ENCODE results near the gene EBPL.
"Not testable (repeated sequence)": the region's sequence is repeated elsewhere in the genome, so short reads cannot be mapped to it uniquely, and the experiment has no call there.

EBPL gene

DNA sequence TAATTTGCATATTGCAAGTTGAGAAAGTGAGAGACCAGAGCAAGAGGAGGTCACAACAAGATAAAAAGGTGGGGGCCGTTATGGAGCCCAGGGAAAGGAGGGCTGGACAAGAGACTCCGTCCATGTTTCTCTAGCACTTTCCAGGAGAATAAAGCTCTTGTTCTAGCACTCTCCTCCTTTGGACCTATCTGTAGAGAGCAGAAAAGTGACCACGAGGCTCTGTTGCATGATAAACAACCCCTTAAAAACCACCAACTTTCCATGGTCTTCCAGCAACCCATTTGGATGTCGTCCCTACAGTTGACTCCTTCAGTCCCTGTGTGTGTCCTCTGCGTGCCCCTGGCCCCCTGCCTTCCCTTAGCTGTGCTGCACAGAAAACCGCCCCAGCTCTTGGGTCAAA lies 67.1 kb downstream of the EBPL start:
- H3K36me3 ChIP-seq (ENCODE audit: control insufficient read depth, insufficient read depth, low read length): no peaks in the 10 kb centered on the region
- no peaks in the 10 kb centered on the region for H3K4me1 ChIP-seq (ENCODE audit: control insufficient read depth, insufficient read depth, low read length)
- no peak overlapping the region for H3K27ac ChIP-seq (ENCODE audit: low read depth, low read length)
- H3K9ac ChIP-seq (ENCODE audit: low read length): no peak overlapping the region
- peaks cover 2% of the 10 kb centered on the region for H3K27me3 ChIP-seq (ENCODE audit: control insufficient read depth, insufficient read depth, low read length)
- no peak overlapping the region for H3K4me3 ChIP-seq (ENCODE audit: low read length)

- Histone ChIP-seq H3K27me3 (ENCODE audit: control insufficient read depth, insufficient read depth, low read length) (peaks cover 2% of the 10 kb centered on the region), H3K9ac (ENCODE audit: low read length) (no peak overlapping the region), H3K27ac (ENCODE audit: low read depth, low read length) (no peak overlapping the region), H3K36me3 (ENCODE audit: control insufficient read depth, insufficient read depth, low read length) (no peaks in the 10 kb centered on the region), H3K4me3 (ENCODE audit: low read length) (no peak overlapping the region), H3K4me1 (ENCODE audit: control insufficient read depth, insufficient read depth, low read length) (no peaks in the 10 kb centered on the region)
Measured at GRCh38 chr13:49622174-49622946, 68.9 kb downstream of the EBPL start.

DNA sequence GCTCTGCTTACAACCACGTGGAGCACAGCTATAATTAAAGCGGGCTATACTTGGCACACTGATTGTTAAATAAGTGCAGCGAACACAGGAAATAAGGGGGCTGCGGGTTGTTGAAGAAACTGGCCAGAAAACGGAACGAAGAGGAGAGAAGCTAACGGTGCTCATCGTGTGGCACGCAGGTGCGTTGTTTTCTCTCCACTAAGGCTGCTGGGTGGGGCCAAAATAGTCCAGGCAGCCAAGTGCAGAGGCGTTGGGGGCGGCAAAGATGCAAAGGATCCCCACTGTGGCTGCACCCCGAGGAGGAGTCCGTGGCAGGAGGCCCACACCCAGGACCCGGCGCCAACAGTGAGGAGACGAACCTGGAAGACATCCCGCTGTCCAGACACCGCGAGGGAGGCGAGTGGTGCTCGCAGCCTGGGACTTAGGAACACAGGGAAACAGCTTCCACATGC lies 71.1 kb downstream of the EBPL start:
- Histone ChIP-seq H3K27me3 (ENCODE audit: control insufficient read depth, insufficient read depth, low read length) (peaks cover 2% of the 10 kb centered on the region), H3K4me1 (ENCODE audit: control insufficient read depth, insufficient read depth, low read length) (peaks cover 4% of the 10 kb centered on the region), H3K27ac (ENCODE audit: low read depth, low read length) (no peak overlapping the region), H3K36me3 (ENCODE audit: control insufficient read depth, insufficient read depth, low read length) (no peaks in the 10 kb centered on the region), H3K9ac (ENCODE audit: low read length) (no peak overlapping the region), H3K4me3 (ENCODE audit: low read length) (no peak overlapping the region)

GRCh38 chr13:49616676-49617065 lies 74.6 kb downstream of the EBPL start:
- no peak overlapping the region for H3K27ac ChIP-seq (ENCODE audit: low read depth, low read length)
- H3K4me3 ChIP-seq (ENCODE audit: low read length): no peak overlapping the region
- H3K9ac ChIP-seq (ENCODE audit: low read length): no peak overlapping the region
- no peaks in the 10 kb centered on the region for H3K36me3 ChIP-seq (ENCODE audit: control insufficient read depth, insufficient read depth, low read length)
- H3K27me3 ChIP-seq (ENCODE audit: control insufficient read depth, insufficient read depth, low read length): peaks cover 2% of the 10 kb centered on the region
- peaks cover 4% of the 10 kb centered on the region for H3K4me1 ChIP-seq (ENCODE audit: control insufficient read depth, insufficient read depth, low read length)

GRCh38 chr13:49615836-49616675 lies 75.2 kb downstream of the EBPL start:
- no peak overlapping the region for H3K27ac ChIP-seq (ENCODE audit: low read depth, low read length)
- H3K4me3 ChIP-seq (ENCODE audit: low read length): no peak overlapping the region
- peaks cover 4% of the 10 kb centered on the region for H3K4me1 ChIP-seq (ENCODE audit: control insufficient read depth, insufficient read depth, low read length)
- H3K9ac ChIP-seq (ENCODE audit: low read length): no peak overlapping the region
- H3K36me3 ChIP-seq (ENCODE audit: control insufficient read depth, insufficient read depth, low read length): no peaks in the 10 kb centered on the region
- peaks cover 2% of the 10 kb centered on the region for H3K27me3 ChIP-seq (ENCODE audit: control insufficient read depth, insufficient read depth, low read length)

GRCh38 chr13:49612042-49612441 lies 79.2 kb downstream of the EBPL start:
- H3K9ac ChIP-seq (ENCODE audit: low read length); H3K27ac ChIP-seq (ENCODE audit: low read depth, low read length); H3K27me3 ChIP-seq (ENCODE audit: control insufficient read depth, insufficient read depth, low read length); H3K4me3 ChIP-seq (ENCODE audit: low read length); H3K4me1 ChIP-seq (ENCODE audit: control insufficient read depth, insufficient read depth, low read length); H3K36me3 ChIP-seq (ENCODE audit: control insufficient read depth, insufficient read depth, low read length): not testable (repeated sequence)

Data from rectal smooth muscle tissue (tissue), 1 donor.